Measurements from ENCODE around the gene C2CD4B.

Gene C2CD4B

DNA sequence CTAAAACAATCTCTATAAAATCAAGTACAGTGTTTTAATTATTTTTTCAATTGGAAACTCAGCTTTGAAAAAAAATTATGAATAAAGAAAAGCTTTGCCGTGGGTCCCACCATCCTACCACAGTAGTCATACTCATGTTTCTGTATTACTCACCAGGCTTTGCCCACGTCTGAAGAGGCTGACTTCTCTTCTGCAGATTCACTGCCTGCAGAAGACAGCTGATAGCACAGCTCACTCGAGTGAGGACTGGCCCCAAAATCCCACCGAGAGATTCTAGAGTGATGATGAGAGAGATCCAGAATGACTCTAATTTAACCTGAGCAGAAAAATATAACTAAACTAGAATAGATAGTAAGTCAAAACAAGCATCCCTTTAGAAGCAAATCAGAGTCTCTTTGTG, 11.9 kb downstream of the C2CD4B start:
- TF ChIP-seq ZNF571 (tag by site-specific recombination; IDR thresholded peaks at IDR 0.05) (no peak), ZNF350 (tag by site-specific recombination; IDR thresholded peaks at IDR 0.05) (no peak), ZNF274 (IDR thresholded peaks at IDR 0.05; ENCODE audit: low read length) (no peak), ZNF274 (tag by site-specific recombination; IDR thresholded peaks at IDR 0.05; ENCODE audit: borderline replicate concordance) (no peak), ZNF391 (tag by site-specific recombination; IDR thresholded peaks at IDR 0.05; ENCODE audit: borderline replicate concordance, low read depth) (no peak), SP2 (tag by site-specific recombination; IDR thresholded peaks at IDR 0.05) (no peak), YY2 (tag by site-specific recombination; IDR thresholded peaks at IDR 0.05) (no peak), ZNF670 (tag by site-specific recombination; IDR thresholded peaks at IDR 0.05; ENCODE audit: low read depth) (no peak), ZNF132 (tag by site-specific recombination; IDR thresholded peaks at IDR 0.05; ENCODE audit: borderline replicate concordance) (no peak), HOXC10 (CRISPR knock-in tag; IDR thresholded peaks at IDR 0.05) (no peak), ZFHX2 (tag by site-specific recombination; conservative IDR thresholded peaks at IDR 0.05) (no peak), ZNF621 (tag by site-specific recombination; IDR thresholded peaks at IDR 0.05) (no peak), ZBTB1 (tag by site-specific recombination; IDR thresholded peaks at IDR 0.05) (no peak), ZNF555 (tag by site-specific recombination; conservative IDR thresholded peaks at IDR 0.05) (no peak), ZNF140 (tag by site-specific recombination; IDR thresholded peaks at IDR 0.05) (no peak)
- TF ChIP-seq, protein P1, sequence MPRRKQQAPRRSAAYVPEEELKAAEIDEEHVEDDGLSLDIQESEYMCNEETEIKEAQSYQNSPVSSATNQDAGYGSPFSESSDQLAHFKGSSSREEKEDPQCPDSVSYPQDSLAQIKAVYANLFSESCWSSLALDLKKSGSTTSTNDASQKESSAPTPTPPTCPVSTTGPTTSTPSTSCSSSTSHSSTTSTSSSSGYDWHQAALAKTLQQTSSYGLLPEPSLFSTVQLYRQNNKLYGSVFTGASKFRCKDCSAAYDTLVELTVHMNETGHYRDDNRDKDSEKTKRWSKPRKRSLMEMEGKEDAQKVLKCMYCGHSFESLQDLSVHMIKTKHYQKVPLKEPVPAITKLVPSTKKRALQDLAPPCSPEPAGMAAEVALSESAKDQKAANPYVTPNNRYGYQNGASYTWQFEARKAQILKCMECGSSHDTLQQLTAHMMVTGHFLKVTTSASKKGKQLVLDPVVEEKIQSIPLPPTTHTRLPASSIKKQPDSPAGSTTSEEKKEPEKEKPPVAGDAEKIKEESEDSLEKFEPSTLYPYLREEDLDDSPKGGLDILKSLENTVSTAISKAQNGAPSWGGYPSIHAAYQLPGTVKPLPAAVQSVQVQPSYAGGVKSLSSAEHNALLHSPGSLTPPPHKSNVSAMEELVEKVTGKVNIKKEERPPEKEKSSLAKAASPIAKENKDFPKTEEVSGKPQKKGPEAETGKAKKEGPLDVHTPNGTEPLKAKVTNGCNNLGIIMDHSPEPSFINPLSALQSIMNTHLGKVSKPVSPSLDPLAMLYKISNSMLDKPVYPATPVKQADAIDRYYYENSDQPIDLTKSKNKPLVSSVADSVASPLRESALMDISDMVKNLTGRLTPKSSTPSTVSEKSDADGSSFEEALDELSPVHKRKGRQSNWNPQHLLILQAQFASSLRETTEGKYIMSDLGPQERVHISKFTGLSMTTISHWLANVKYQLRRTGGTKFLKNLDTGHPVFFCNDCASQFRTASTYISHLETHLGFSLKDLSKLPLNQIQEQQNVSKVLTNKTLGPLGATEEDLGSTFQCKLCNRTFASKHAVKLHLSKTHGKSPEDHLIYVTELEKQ (tag by site-specific recombination; IDR thresholded peaks at IDR 0.05; ENCODE audit: borderline replicate concordance): no peak
- TF ChIP-seq, protein P2, sequence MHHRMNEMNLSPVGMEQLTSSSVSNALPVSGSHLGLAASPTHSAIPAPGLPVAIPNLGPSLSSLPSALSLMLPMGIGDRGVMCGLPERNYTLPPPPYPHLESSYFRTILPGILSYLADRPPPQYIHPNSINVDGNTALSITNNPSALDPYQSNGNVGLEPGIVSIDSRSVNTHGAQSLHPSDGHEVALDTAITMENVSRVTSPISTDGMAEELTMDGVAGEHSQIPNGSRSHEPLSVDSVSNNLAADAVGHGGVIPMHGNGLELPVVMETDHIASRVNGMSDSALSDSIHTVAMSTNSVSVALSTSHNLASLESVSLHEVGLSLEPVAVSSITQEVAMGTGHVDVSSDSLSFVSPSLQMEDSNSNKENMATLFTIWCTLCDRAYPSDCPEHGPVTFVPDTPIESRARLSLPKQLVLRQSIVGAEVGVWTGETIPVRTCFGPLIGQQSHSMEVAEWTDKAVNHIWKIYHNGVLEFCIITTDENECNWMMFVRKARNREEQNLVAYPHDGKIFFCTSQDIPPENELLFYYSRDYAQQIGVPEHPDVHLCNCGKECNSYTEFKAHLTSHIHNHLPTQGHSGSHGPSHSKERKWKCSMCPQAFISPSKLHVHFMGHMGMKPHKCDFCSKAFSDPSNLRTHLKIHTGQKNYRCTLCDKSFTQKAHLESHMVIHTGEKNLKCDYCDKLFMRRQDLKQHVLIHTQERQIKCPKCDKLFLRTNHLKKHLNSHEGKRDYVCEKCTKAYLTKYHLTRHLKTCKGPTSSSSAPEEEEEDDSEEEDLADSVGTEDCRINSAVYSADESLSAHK (tag by site-specific recombination; IDR thresholded peaks at IDR 0.05): no peak
- TF ChIP-seq, protein P3, sequence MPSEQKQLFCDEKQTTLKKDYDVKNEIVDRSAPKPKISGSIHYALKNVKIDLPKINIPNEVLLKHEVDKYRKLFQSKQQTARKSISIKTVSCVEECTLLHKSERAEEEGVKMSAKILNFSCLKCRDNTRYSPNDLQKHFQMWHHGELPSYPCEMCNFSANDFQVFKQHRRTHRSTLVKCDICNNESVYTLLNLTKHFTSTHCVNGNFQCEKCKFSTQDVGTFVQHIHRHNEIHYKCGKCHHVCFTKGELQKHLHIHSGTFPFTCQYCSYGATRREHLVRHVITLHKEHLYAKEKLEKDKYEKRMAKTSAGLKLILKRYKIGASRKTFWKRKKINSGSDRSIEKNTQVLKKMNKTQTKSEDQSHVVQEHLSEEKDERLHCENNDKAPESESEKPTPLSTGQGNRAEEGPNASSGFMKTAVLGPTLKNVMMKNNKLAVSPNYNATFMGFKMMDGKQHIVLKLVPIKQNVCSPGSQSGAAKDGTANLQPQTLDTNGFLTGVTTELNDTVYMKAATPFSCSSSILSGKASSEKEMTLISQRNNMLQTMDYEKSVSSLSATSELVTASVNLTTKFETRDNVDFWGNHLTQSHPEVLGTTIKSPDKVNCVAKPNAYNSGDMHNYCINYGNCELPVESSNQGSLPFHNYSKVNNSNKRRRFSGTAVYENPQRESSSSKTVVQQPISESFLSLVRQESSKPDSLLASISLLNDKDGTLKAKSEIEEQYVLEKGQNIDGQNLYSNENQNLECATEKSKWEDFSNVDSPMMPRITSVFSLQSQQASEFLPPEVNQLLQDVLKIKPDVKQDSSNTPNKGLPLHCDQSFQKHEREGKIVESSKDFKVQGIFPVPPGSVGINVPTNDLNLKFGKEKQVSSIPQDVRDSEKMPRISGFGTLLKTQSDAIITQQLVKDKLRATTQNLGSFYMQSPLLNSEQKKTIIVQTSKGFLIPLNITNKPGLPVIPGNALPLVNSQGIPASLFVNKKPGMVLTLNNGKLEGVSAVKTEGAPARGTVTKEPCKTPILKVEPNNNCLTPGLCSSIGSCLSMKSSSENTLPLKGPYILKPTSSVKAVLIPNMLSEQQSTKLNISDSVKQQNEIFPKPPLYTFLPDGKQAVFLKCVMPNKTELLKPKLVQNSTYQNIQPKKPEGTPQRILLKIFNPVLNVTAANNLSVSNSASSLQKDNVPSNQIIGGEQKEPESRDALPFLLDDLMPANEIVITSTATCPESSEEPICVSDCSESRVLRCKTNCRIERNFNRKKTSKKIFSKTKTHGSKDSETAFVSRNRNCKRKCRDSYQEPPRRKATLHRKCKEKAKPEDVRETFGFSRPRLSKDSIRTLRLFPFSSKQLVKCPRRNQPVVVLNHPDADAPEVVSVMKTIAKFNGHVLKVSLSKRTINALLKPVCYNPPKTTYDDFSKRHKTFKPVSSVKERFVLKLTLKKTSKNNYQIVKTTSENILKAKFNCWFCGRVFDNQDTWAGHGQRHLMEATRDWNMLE (tag by site-specific recombination; conservative IDR thresholded peaks at IDR 0.05; ENCODE audit: low read depth): no peak
- CTCF ChIA-PET: no interaction called here
- POLR2A ChIA-PET: no interaction called here
- no peaks in the 10 kb centered on the region for H3K9me3 ChIP-seq (ENCODE audit: control insufficient read depth, insufficient read depth, low read depth, low read length)
- H3K36me3 ChIP-seq (ENCODE audit: control insufficient read depth in 2 of 2, insufficient read depth in 1 of 2, low read length in 2 of 2): no peaks in the 10 kb centered on the region
- H3K27ac ChIP-seq (ENCODE audit: extremely low read depth, low read depth, low read length): no peak overlapping the region
- no peaks in the 10 kb centered on the region for H3K4me1 ChIP-seq (ENCODE audit: control insufficient read depth, insufficient read depth, low read length)
- H3K4me3 ChIP-seq (ENCODE audit: low read depth, low read length): no peak overlapping the region

All from HEK293 (cell line).